SK-N-SH (cell line): ENCODE measurements around the gene SLC9A8. TPM values are rescaled to one million over a fixed set of nuclear protein-coding genes. Genes with fewer than 3 reads are reported as not detected.

Experiments used
- CTCF ChIA-PET: fragments of 300-600, 350-600 bp; formaldehyde crosslinking; extraction: SDS; loops from one replicate; lab custom pipeline; 2021; lab: Yijun Ruan, JAX
- POLR2A ChIA-PET: fragments of 350-600 bp; sonication (Branson Sonifier 250); formaldehyde crosslinking; extraction: SDS; loops from one replicate; lab custom pipeline; 2020; ENCODE audit warnings: antibody characterized with exemption, inconsistent platforms; lab: Yijun Ruan, JAX
- DNase-seq: peaks from one replicate; pipeline ENCODE4 v3.0.0; 2012
- H2AFZ ChIP-seq: fragments of 200-600 bp; sonication (generic); 2 replicates; pipeline ENCODE4 v1.8.1; 2016; ENCODE audit warnings: antibody characterized with exemption, mild to moderate bottlenecking, low read depth
- H3F3A ChIP-seq: fragments of 200-600 bp; sonication (generic); replicated peaks from 2 replicates; pipeline ENCODE3; 2016; ENCODE audit warnings: antibody characterized with exemption, mild to moderate bottlenecking; ENCODE audit not compliant: insufficient read depth
- H3K27ac ChIP-seq, 2 experiments: fragments of 200-500 bp in 1 of 2; fragments of 200-600 bp in 1 of 2; sonication (Bioruptor generic) in 1 of 2; sonication (generic), shearing (Covaris generic) in 1 of 2; 2 replicates each; pipeline versions ENCODE4 v1.5.1 to v1.6.1; 2014 to 2016; ENCODE audit warnings: low read depth in 2 of 2, inconsistent platforms in 1 of 2, low read length in 1 of 2, mild to moderate bottlenecking in 1 of 2, mixed read lengths in 1 of 2
- H3K27me3 ChIP-seq: fragments of 200-600 bp; sonication (generic), shearing (Covaris generic); 2 replicates; pipeline ENCODE4 v1.6.1; 2016; ENCODE audit warnings: mixed run types; ENCODE audit not compliant: insufficient read depth
- H3K36me3 ChIP-seq, 2 experiments: fragments of 200-500 bp in 1 of 2; fragments of 200-600 bp in 1 of 2; sonication (Bioruptor generic) in 1 of 2; sonication (generic) in 1 of 2; replicated peaks in 1 of 2; 2 replicates each; pipeline versions ENCODE3 to v1.5.1; 2014 to 2016; ENCODE audit warnings: low read length in 1 of 2, mild to moderate bottlenecking in 1 of 2; ENCODE audit not compliant: insufficient read depth in 2 of 2, control insufficient read depth in 1 of 2
- H3K4me1 ChIP-seq, 2 experiments: fragments of 200-500 bp in 1 of 2; fragments of 200-600 bp in 1 of 2; sonication (Bioruptor generic) in 1 of 2; sonication (generic), shearing (Covaris generic) in 1 of 2; 2 replicates each; pipeline versions ENCODE4 v1.5.1 to v1.6.1; 2014 to 2016; ENCODE audit warnings: low read depth in 1 of 2, low read length in 1 of 2, mixed run types in 1 of 2; ENCODE audit not compliant: insufficient read depth in 2 of 2, control insufficient read depth in 1 of 2
- H3K4me2 ChIP-seq: fragments of 200-600 bp; sonication (generic), shearing (Covaris generic); 2 replicates; pipeline ENCODE4 v1.6.1; 2017; ENCODE audit warnings: mixed run types
- H3K4me3 ChIP-seq, 2 experiments: fragments of 200-500 bp in 1 of 2; fragments of 200-600 bp in 1 of 2; sonication (Bioruptor generic) in 1 of 2; sonication (generic), shearing (Covaris generic) in 1 of 2; 2 replicates each; pipeline versions ENCODE4 v1.5.1 to v1.8.1; 2014 to 2016; ENCODE audit warnings: low read depth in 2 of 2, inconsistent platforms in 1 of 2, low read length in 1 of 2, mild to moderate bottlenecking in 1 of 2, mixed read lengths in 1 of 2, moderate library complexity in 1 of 2
- H3K79me2 ChIP-seq: fragments of 200-600 bp; sonication (generic); 2 replicates; pipeline ENCODE4 v1.8.1; 2017; ENCODE audit warnings: mild to moderate bottlenecking; ENCODE audit not compliant: insufficient read depth
- H3K9ac ChIP-seq: fragments of 200-600 bp; sonication (generic); 2 replicates; pipeline ENCODE4 v1.6.1; 2017; ENCODE audit warnings: mixed run types
- H3K9me2 ChIP-seq: fragments of 200-600 bp; sonication (generic); 2 replicates; pipeline ENCODE4 v1.6.1; 2017; ENCODE audit warnings: mixed run types
- H3K9me3 ChIP-seq: fragments of 200-600 bp; sonication (generic); 2 replicates; pipeline ENCODE4 v1.6.1; 2017; ENCODE audit warnings: mixed run types, mild to moderate bottlenecking, moderate library complexity
- H4K20me1 ChIP-seq: fragments of 200-600 bp; sonication (generic); 2 replicates; pipeline ENCODE4 v1.6.1; 2017; ENCODE audit warnings: mild to moderate bottlenecking, mixed run types; ENCODE audit not compliant: insufficient read depth
- CTCF ChIP-seq: fragments of 200-600 bp; sonication (generic); IDR thresholded peaks from 2 replicates; pipeline ENCODE4 v1.6.1; 2017; ENCODE audit warnings: antibody characterized with exemption, mild to moderate bottlenecking, moderate library complexity
- FOXJ3 ChIP-seq: sonication (generic); formaldehyde crosslinking; IDR thresholded peaks from 2 replicates; pipeline ENCODE4 v1.5.1; 2020; ENCODE audit warnings: mild to moderate bottlenecking, missing genetic modification reagents
- MEF2A ChIP-seq: IDR thresholded peaks from 2 replicates; pipeline ENCODE4 v1.4.0; 2012; ENCODE audit warnings: low read depth, borderline replicate concordance
- NRF1 ChIP-seq: IDR thresholded peaks from 2 replicates; pipeline ENCODE4 v1.6.1; 2012; ENCODE audit warnings: low read depth, mild to moderate bottlenecking, low read length
- RAD21 ChIP-seq: IDR thresholded peaks from 2 replicates; pipeline ENCODE4 v1.6.1; 2012; ENCODE audit warnings: mild to moderate bottlenecking, low read length
- SMC3 ChIP-seq: IDR thresholded peaks from 2 replicates; pipeline ENCODE4 v1.6.1; 2012; ENCODE audit warnings: low read depth, low read length, improper control_type of control experiment
- TCF12 ChIP-seq: IDR thresholded peaks from 2 replicates; pipeline ENCODE4 v1.4.0; 2012
- TEAD4 ChIP-seq: IDR thresholded peaks from 2 replicates; pipeline ENCODE4 v1.4.0; 2012; ENCODE audit warnings: mild to moderate bottlenecking, borderline replicate concordance; ENCODE audit not compliant: insufficient read depth
- USF1 ChIP-seq: IDR thresholded peaks from 2 replicates; pipeline ENCODE4 v1.4.0; 2012; ENCODE audit warnings: low read depth, borderline replicate concordance
- WGBS: methylation state at CpG from one replicate; pipeline ENCODE4 v1.1.6; 2017; ENCODE audit warnings: low lambda C conversion rate; 5-methylcytosine and 5-hydroxymethylcytosine counted together
- polyA plus RNA-seq, 3 experiments: library from polyadenylated mRNA; depleted of rRNA; stranded (reverse); fragments of >200 nt; gene quantifications; 2 replicates each; pipeline ENCODE4 v1.2.3, GENCODE V29; 2012

Gene SLC9A8
- polyA plus RNA-seq, 1 of the 3 experiments (the other 2 are of a cell fraction) = 3.4 TPM

GRCh38 chr20:49871391-49871948 is 58.8 kb downstream of the SLC9A8 start (continued):
- no peak for TF ChIP-seq USF1

GRCh38 chr20:49872056-49872455 is 59.4 kb downstream of the SLC9A8 start:
- Histone ChIP-seq H4K20me1 (no peaks in the 10 kb centered on the region), H3K9ac (no peak overlapping the region), H2AFZ (no peak overlapping the region), H3K79me2 (no peaks in the 10 kb centered on the region), H3F3A (no peaks in the 10 kb centered on the region), H3K4me1 (no peaks in the 10 kb centered on the region; a peak in 1 of 4 replicates), H3K27ac (no peak overlapping the region), H3K9me3 (no peaks in the 10 kb centered on the region), H3K9me2 (no peaks in the 10 kb centered on the region), H3K27me3 (no peaks in the 10 kb centered on the region), H3K4me2 (no peak overlapping the region), H3K36me3 (peaks cover 4 to 5% of the 10 kb centered on the region in 2 experiments), H3K4me3 (no peak overlapping the region)
- TF ChIP-seq TEAD4 (no peak), TCF12 (no peak), SMC3 (no peak), FOXJ3 (CRISPR knock-in tag) (no peak)
- WGBS = 100% methylated on average over 1 of the region's 1 CpG
- ChIA-PET POLR2A (no interaction called here), CTCF (interaction anchor here (0.8 to 1.5 kb wide), 3 partner anchors 16 to 262 kb away, joined by 3 to 5 read pairs (median 3); no protein-coding TSS in a partner anchor)
- no peak for DNase-seq

GRCh38 chr20:49874696-49875095 is 62.1 kb downstream of the SLC9A8 start:
- TF ChIP-seq NRF1 = no peak
- TF ChIP-seq RAD21 = no peak
- TF ChIP-seq MEF2A = no peak
- TF ChIP-seq CTCF = no peak
- no peak overlapping the region for H3K27ac ChIP-seq
- ChIA-PET POLR2A (no interaction called here), CTCF (interaction anchor here (2.1 kb wide), 1 partner anchor 13 kb away, joined by 10 read pairs; no protein-coding TSS in a partner anchor)
- H3F3A ChIP-seq = no peaks in the 10 kb centered on the region
- H3K9me3 ChIP-seq = no peaks in the 10 kb centered on the region
- H3K36me3 ChIP-seq = peaks cover 0 to 17% of the 10 kb centered on the region in 2 experiments
- H3K4me1 ChIP-seq = no peaks in the 10 kb centered on the region; a peak in 1 of 4 replicates
- no peak overlapping the region for H3K4me3 ChIP-seq
- no peak overlapping the region for H2AFZ ChIP-seq
- H4K20me1 ChIP-seq = no peaks in the 10 kb centered on the region
- no peaks in the 10 kb centered on the region for H3K27me3 ChIP-seq
- DNase-seq = no peak
- no peak overlapping the region for H3K9ac ChIP-seq
- 97% methylated on average over 6 of the region's 6 CpGs for WGBS
- H3K79me2 ChIP-seq = no peaks in the 10 kb centered on the region
- H3K4me2 ChIP-seq = no peak overlapping the region
- H3K9me2 ChIP-seq = no peaks in the 10 kb centered on the region
